Jurkat, Clone E6-1 (cell line): Measurements from ENCODE around the gene IRX4.
"Not testable (repeated sequence)": the region's sequence is repeated elsewhere in the genome, so short reads cannot be mapped to it uniquely, and the experiment has no call there.

Experiments
- DNase-seq: peaks from one replicate; pipeline ENCODE4 v3.0.0-alpha.2; 2011; ENCODE audit warnings: low read depth, low spot score
- H3K4me3 ChIP-seq: 2 replicates; pipeline ENCODE4 v1.5.1; 2011; ENCODE audit warnings: mild to moderate bottlenecking, low read length, control low read depth, moderate library complexity

IRX4 gene

DNA sequence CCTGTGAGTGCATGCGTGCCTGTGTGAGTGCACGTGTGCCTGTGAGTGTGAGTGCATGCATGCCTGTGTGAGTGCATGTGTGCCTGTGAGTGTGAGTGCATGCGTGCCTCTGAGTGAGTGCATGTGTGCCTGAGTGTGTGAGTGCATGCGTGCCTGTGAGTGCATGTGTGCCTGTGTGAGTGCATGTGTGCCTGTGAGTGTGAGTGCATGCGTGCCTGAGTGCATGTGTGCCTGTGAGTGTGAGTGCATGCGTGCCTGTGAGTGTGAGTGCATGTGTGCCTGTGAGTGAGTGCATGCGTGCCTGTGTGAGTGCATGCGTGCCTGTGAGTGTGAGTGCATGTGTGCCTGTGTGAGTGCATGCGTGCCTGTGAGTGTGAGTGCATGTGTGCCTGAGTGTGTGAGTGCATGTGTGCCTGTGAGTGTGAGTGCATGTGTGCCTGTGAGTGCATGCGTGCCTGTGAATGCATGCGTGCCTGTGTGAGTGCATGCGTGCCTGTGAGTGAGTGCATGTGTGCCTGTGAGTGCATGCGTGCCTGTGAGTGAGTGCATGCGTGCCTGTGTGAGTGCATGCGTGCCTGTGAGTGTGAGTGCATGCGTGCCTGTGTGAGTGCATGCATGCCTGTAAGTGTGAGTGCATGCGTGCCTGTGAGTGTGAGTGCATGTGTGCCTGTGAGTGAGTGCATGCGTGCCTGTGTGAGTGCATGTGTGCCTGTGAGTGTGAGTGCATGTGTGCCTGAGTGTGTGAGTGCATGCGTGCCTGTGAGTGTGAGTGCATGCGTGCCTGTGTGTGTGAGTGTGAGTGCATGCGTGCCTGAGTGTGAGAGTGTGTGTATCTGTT lies 12.1 kb downstream of the IRX4 start:
- H3K4me3 ChIP-seq, DNase-seq: not testable (repeated sequence)

- H3K4me3 ChIP-seq = no peak overlapping the region
- no peak for DNase-seq
Measured at GRCh38 chr5:1868886-1869475, 13.7 kb downstream of the IRX4 start.

GRCh38 chr5:1867815-1868143 lies 14.9 kb downstream of the IRX4 start:
- H3K4me3 ChIP-seq = no peak overlapping the region
- no peak for DNase-seq

DNA sequence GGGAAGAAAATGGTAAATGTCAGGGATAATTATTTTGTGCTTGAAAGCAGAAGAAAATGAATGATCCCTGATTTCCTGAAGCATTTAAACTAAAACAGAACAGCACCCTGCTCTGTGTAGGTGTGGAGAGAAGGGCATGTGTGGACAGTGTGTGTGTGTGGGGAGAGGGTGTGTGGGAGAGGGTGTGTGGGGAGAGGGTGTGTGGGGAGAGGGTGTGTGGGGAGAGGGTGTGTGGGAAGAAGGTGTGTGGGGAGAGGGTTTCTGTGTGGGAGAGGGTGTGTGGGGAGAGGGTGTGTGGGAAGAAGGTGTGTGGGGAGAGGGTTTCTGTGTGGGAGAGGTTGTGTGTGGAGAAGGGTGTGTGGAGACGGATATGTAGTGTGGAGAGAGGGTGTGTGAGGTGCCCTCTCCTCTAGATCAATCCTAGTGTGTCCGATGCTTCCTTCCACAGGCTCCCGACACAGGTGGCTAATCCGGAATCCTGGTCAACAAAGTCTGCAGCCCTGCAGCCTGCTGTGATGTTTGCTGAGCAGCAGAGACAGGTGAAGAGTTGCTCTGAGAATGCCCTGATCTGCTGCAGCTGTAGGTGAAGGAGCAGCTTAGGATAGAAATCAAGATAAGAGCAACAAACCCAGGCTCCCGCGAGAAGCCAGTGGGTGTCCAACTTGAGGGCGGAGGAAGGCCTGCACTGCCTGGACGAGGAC lies 15.5 kb downstream of the IRX4 start:
- DNase-seq = no peak
- H3K4me3 ChIP-seq = no peak overlapping the region

DNA sequence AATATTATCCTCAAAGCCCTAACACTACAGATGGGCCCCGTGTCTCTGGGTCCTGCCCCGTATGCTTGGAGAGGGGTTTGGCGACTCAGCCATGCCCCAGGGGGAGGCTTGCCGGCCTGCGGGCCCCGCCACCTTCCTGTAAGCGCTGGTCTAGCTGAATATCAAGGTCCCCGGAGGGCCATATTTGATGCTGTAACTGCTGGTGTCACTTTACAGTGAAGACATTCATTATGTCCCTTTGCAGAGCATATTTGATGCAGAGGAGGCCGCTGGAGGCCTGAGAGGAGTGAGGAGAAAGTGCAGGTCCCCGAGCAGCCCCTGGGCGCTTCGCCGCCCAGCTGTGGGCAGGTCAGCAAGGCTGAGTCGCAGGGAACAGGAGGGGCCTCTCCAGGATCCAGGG lies 16.8 kb downstream of the IRX4 start:
- no peak for DNase-seq
- no peak overlapping the region for H3K4me3 ChIP-seq

DNA sequence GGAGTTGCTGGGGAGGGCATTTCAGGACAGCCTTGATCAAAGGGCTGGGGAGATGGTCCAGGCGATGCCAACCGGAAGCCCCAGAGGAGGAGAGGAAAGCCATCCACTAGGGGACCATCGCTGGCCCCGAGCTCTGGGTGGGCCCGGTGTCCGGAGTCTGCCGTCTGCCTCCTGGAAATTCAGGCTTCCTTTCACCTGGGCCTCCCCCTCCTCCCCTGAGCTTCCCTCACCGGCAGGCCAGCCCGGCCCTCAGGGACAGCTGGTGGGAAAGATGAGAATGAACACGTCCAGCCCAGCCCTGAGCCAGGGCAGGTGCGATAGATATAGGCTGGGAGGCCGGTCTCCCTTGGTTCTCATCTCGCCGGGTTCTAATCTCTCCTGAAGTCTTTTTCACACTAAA lies 17.2 kb downstream of the IRX4 start:
- H3K4me3 ChIP-seq = no peak overlapping the region
- DNase-seq = no peak

DNA sequence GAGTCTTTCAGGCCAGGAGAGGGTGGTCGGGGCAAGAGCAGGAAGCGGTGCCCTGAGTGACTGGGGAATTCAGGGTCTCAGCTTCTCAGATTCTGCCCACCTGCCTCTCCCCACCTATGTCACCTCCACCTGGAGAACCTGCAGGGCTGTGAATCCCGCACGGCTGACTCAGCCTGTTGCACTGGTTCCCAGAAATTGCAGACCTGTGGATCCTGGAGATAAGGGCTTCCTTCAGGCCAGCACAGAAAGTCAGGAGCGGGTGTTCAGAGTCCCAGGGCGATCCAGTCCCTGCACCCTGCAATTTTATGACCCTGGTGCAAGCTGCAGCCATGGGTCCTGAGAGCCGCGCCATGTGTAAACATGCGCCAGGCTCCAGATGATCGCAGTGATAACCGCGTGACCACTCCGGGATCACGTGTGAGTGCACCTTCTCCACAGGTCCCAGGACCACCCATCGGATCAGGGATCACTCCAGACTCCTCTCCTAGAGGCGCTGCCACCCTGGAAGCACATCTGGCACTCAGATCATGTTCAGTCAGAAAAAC lies 17.8 kb downstream of the IRX4 start:
- no peak overlapping the region for H3K4me3 ChIP-seq
- no peak for DNase-seq

DNA sequence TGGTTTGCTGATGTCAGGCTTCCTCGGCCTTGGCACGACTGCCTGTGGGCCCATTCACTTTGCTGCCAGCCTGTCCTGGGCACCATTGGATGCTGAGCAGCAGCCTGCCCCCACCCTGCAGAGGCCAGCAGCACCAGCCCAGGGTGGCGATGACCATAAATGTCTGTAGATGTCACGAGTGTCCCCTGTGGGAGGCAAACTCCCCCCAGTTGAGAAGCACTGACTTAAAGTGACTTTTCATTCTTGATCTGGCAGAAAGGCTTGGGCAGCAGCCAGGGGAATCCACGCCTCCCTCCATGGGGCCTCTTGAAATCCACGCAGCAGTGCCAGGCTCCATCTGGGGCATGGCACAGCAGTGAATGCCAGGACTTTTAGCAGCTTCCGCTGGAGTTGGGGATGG lies 21.8 kb downstream of the IRX4 start:
- H3K4me3 ChIP-seq = no peak overlapping the region
- DNase-seq = no peak

DNA sequence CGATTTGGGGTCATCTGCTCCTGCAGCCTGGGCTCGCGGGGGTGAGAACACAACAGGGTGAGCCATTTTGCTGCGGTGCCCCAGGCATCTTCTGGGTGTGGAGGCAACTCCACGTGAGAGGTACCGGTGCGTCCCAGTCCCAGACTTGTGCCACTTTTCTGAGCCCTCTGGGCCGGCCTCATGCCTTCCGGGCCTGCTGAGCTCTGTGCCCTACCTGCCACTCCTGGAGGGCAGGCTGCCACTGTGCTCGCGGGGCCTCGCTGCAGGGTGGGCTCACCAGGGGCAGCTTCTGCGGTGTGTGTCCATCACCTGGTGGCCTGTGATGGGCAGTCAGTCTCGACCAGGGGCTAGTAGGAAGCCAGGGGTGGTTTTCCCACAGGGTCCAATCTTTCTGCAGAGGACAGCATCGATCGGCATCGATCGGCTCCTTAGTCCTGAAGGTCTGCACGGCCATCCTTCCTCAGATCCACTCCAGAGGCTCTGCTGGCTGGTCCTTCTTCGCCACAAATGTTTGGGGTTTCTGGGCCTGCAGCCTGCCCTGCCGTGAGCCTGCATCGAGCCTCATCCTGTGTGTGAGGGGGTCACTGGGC lies 22.6 kb downstream of the IRX4 start:
- H3K4me3 ChIP-seq = no peak overlapping the region
- no peak for DNase-seq

- no peak overlapping the region for H3K4me3 ChIP-seq
- no peak for DNase-seq
Measured at GRCh38 chr5:1859099-1859498, 23.6 kb downstream of the IRX4 start.

GRCh38 chr5:1858436-1858835 lies 24.3 kb downstream of the IRX4 start:
- no peak overlapping the region for H3K4me3 ChIP-seq
- no peak for DNase-seq

GRCh38 chr5:1857256-1857600 lies 25.5 kb downstream of the IRX4 start:
- H3K4me3 ChIP-seq = no peak overlapping the region
- no peak for DNase-seq

- no peak for DNase-seq
- H3K4me3 ChIP-seq = no peak overlapping the region
Measured at GRCh38 chr5:1856596-1857255, 26.0 kb downstream of the IRX4 start.

- H3K4me3 ChIP-seq = no peak overlapping the region
- DNase-seq = no peak
Measured at GRCh38 chr5:1855596-1855995, 27.1 kb downstream of the IRX4 start.

GRCh38 chr5:1855075-1855474 lies 27.6 kb downstream of the IRX4 start:
- H3K4me3 ChIP-seq = no peak overlapping the region
- DNase-seq = no peak

DNA sequence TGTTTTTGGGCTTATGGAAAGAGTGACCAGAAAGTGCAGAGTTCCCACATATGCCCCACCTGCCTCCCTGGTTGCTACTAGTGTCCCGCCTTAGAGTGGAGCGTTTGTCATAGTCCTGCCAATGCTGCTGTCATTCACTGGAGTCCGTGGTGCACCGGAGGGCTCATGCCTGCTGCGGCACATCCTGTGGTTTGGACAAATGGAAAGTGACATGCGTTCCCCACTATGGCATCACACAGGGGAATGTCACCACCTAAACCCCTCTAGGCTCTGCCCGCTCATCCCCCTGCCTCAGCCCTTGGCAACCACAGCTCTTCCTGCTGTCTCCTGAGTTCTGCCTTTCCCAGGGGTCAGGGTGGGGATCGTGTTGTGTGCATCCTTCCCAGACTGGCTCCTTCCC lies 29.2 kb downstream of the IRX4 start:
- H3K4me3 ChIP-seq = no peak overlapping the region
- DNase-seq = no peak

- DNase-seq = no peak
- H3K4me3 ChIP-seq = no peak overlapping the region
Measured at GRCh38 chr5:1852324-1852947, 30.3 kb downstream of the IRX4 start.

DNA sequence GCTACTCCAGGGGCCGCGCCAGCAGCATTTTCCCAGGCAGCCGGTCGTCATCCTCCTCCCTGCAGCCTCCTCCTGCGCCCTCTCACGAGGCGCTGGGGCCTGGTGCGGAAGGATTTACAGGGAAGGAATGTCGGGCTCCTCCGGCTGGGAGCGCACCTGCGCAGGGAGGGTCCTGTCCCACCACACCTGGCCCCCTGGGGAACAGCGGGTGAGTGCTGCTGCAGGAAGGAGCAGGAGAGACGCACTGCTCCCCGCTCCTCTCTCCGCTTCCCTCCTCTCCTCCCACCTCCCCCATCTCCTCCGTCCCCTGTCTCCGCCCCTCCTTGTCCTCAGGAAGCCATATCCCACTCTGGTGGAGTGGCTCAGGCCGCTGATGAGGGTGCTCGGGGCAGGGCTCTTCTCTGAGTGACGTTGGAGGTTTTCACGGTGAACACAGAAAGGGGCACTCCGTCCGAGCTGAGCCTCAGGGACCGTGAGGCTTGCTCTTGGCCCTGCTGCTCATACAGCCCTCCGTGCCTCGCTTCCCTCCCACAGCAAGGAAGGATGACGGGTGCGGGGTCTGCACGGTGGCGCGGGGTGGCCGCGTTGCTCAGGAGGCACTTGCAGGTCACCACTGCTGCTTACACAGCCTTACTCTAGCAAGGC lies 31.3 kb downstream of the IRX4 start:
- DNase-seq = no peak
- H3K4me3 ChIP-seq = no peak overlapping the region
